ENCODE data around the gene APOBEC3G. TPM values are rescaled to one million over a fixed set of nuclear protein-coding genes. Genes with fewer than 3 reads are reported as not detected.
A peak's percentile ranks its signal among the peaks of the same experiment; 100 is the strongest.
"Not testable (repeated sequence)": the region's sequence is repeated elsewhere in the genome, so short reads cannot be mapped to it uniquely, and the experiment has no call there.

Gene APOBEC3G
- total RNA-seq, 1 donor from 2014 or later = 19.2 TPM

GRCh38 chr22:39073981-39074380 is 3.1 kb upstream of the APOBEC3G start:
- Histone ChIP-seq H3K4me1 (peaks cover 12% of the 10 kb centered on the region), H3K27ac (no peak overlapping the region), H3K36me3 (no peaks in the 10 kb centered on the region), H3K27me3 (ENCODE audit: low read depth) (no peaks in the 10 kb centered on the region), H3K9me3 (no peaks in the 10 kb centered on the region), H3K4me3 (no peak overlapping the region)
- DNase-seq (no peak), ATAC-seq (no peak)
- no peak for TF ChIP-seq CTCF (IDR thresholded peaks at IDR 0.05)
- intact Hi-C loops (cut with DNase I) = no loop called here

- peaks cover 15% of the 10 kb centered on the region for H3K36me3 ChIP-seq
- DNase-seq; H3K27me3 ChIP-seq (ENCODE audit: low read depth); H3K9me3 ChIP-seq; intact Hi-C loops (cut with DNase I); ATAC-seq; H3K27ac ChIP-seq: not testable (repeated sequence)
- H3K4me1 ChIP-seq = peaks cover 12% of the 10 kb centered on the region
- H3K4me3 ChIP-seq = peak overlapping the region; percentile 63
Observed at GRCh38 chr22:39076155-39077025, 685 bp upstream of the APOBEC3G start.

- ATAC-seq; intact Hi-C loops (cut with DNase I); DNase-seq; H3K27me3 ChIP-seq (ENCODE audit: low read depth); H3K9me3 ChIP-seq: not testable (repeated sequence)
- Histone ChIP-seq H3K4me1 (peaks cover 12% of the 10 kb centered on the region), H3K36me3 (peaks cover 19% of the 10 kb centered on the region), H3K4me3 (peak overlapping the region; percentile 63), H3K27ac (peak overlapping the region; percentile 80)
Observed at GRCh38 chr22:39077912-39078311, 837 bp downstream of the APOBEC3G start.

- DNase-seq (no peak), ATAC-seq (no peak)
- peak overlapping the region; percentile 63 for H3K4me3 ChIP-seq
- peaks cover 19% of the 10 kb centered on the region for H3K36me3 ChIP-seq
- peaks cover 12% of the 10 kb centered on the region for H3K4me1 ChIP-seq
- H3K9me3 ChIP-seq = no peaks in the 10 kb centered on the region
- intact Hi-C loops (cut with DNase I) = no loop called here
- TF ChIP-seq CTCF (IDR thresholded peaks at IDR 0.05) = no peak
- no peaks in the 10 kb centered on the region for H3K27me3 ChIP-seq (ENCODE audit: low read depth)
- no peak overlapping the region for H3K27ac ChIP-seq
Observed at GRCh38 chr22:39078329-39078728, 1.3 kb downstream of the APOBEC3G start.

GRCh38 chr22:39079054-39079637 is 2.1 kb downstream of the APOBEC3G start:
- H3K4me3 ChIP-seq; H3K9me3 ChIP-seq; H3K27ac ChIP-seq; DNase-seq; intact Hi-C loops (cut with DNase I); H3K27me3 ChIP-seq (ENCODE audit: low read depth); ATAC-seq: not testable (repeated sequence)
- peaks cover 19% of the 10 kb centered on the region for H3K36me3 ChIP-seq
- peaks cover 12% of the 10 kb centered on the region for H3K4me1 ChIP-seq

- no peak overlapping the region for H3K27ac ChIP-seq
- ATAC-seq (no peak), DNase-seq (peak; percentile 11)
- peaks cover 19% of the 10 kb centered on the region for H3K36me3 ChIP-seq
- no peak overlapping the region for H3K4me3 ChIP-seq
- H3K9me3 ChIP-seq = no peaks in the 10 kb centered on the region
- TF ChIP-seq CTCF (IDR thresholded peaks at IDR 0.05) = no peak
- H3K27me3 ChIP-seq (ENCODE audit: low read depth) = no peaks in the 10 kb centered on the region
- intact Hi-C loops (cut with DNase I) = no loop called here
- peaks cover 12% of the 10 kb centered on the region for H3K4me1 ChIP-seq
Observed at GRCh38 chr22:39080052-39080762, 3.1 kb downstream of the APOBEC3G start.

All from lower lobe of right lung (tissue), 2 donors.